Activated CD4-positive, alpha-beta T cell treated with anti-CD3 and anti-CD28 coated beads, Interleukin-10, Interleukin-2, amounts not matched to agents 100 ng/mL and 50 ng/mL, durations not matched to agents 16 hours and 8 hours (primary cell): ENCODE data around the gene GRIK2.

Experiments used
- DNase-seq: peaks from one replicate; pipeline ENCODE4 v3.0.0-alpha.2; 2020

GRIK2 gene

DNA sequence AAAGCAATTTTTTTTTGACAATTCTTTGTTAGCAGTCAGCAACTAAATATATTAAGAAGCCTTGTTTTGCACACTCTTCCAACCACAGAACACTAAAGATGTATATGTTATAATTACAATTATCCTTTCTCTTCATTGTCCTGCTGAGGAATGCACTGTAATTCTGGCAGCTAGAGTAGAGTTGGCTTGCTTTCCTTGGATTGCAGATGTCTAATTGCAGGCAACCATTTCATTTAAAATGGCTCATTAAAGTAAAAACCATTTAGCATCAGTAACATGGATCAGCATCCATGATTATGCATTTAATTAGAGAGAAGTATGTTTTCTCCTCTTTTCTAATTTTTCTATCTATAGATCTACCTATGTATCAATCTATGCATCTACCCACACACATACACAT, 335.4 kb downstream of the GRIK2 start:
- no peak for DNase-seq

GRCh38 chr6:101730954-101731353, 337.4 kb downstream of the GRIK2 start:
- no peak for DNase-seq

DNA sequence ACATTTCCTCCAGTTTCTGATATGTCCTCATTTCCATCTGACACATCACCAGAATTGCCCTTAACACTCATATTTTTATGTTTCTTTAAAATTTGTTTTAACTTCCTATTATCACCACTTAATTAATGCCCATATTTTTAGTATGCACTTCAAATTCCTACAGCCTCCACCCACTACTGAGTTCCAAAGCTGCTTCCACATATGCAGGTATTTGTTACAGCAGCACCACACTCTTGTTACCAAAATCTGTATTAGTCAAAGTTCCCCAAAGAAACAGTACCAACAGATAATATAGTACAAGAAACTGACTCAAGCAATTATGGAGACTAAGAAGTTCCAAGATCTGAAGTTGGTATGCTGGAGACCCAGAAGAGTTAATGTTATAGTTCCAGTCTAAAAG, 340.4 kb downstream of the GRIK2 start:
- no peak for DNase-seq

GRCh38 chr6:101738481-101738880, 345.0 kb downstream of the GRIK2 start:
- DNase-seq: no peak

DNA sequence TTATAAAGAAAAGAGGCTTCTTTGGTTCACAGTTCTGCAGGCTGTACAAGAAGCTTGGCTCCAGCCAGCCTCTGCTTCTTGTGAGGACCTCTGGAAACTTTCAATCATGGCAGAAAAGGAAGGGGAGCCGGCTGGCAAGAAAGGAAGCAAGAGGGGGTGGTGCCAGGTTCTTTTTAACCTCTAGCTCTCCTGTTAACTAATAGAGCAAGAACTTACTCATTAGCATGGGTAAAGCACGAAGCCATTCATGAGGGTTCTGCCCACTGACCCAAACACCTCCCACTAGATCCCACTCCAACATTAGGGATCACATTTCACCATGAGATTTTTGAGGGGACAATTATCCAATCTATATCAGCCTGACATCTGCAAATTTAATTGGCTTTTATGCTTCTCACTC, 347.1 kb downstream of the GRIK2 start:
- DNase-seq: no peak

- DNase-seq: no peak
These were observed 348.1 kb downstream of the GRIK2 start for GRCh38 chr6:101741474-101742171.

- no peak for DNase-seq
These were observed 353.7 kb downstream of the GRIK2 start for GRCh38 chr6:101747160-101747559.

DNA sequence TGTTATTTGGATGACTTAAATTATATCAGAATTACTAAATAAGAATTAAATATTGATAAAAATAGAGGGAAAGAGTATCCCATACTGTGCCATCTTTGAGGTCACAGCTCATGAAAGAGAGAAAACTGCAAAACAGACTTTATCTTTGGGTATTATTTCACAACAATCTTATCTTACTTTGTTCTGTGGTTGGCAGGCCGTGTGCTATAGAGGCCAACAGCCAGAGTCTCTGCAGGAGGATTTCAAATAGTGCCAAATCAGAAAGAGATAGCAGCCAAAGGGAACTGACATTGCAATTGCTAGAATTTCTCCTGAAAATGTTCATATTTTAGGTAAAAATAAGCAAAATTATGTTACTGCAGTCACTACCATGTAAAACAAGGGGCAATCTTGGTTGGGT, 354.2 kb downstream of the GRIK2 start:
- DNase-seq: no peak

DNA sequence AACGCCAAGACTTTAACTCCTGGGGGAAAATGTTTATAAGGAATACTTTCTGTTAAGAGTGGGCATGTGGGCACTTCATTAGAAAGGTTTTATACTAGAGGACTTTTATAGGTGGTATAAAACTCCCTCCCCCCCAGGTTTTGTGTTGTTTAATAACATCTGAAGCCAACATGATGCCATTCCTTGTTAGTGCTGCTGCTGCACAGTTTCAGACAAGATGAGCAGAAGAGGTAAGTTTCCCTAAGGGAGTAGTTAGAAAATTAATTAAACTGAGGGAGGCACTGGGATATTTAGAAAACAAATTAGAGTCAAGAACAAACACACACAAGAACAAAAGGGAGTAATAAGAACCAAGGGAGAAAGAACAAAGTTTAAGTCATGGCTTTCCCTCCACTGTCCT, 362.4 kb downstream of the GRIK2 start:
- DNase-seq: no peak

- DNase-seq: no peak
These were observed 364.9 kb downstream of the GRIK2 start for GRCh38 chr6:101758368-101758767.

GRCh38 chr6:101760843-101761621, 367.5 kb downstream of the GRIK2 start:
- no peak for DNase-seq

GRCh38 chr6:101762851-101763250, 369.3 kb downstream of the GRIK2 start:
- DNase-seq: no peak

- no peak for DNase-seq
These were observed 371.8 kb downstream of the GRIK2 start for GRCh38 chr6:101765281-101765680.

- no peak for DNase-seq
These were observed 376.6 kb downstream of the GRIK2 start for GRCh38 chr6:101770116-101770515.

- DNase-seq: no peak
These were observed 383.4 kb downstream of the GRIK2 start for GRCh38 chr6:101776919-101777350.

- DNase-seq: no peak
These were observed 384.1 kb downstream of the GRIK2 start for GRCh38 chr6:101777646-101778045.

- no peak for DNase-seq
These were observed 385.7 kb downstream of the GRIK2 start for GRCh38 chr6:101779051-101779844.

- no peak for DNase-seq
These were observed 389.8 kb downstream of the GRIK2 start for GRCh38 chr6:101783287-101783686.

GRCh38 chr6:101784094-101784493, 390.6 kb downstream of the GRIK2 start:
- no peak for DNase-seq

DNA sequence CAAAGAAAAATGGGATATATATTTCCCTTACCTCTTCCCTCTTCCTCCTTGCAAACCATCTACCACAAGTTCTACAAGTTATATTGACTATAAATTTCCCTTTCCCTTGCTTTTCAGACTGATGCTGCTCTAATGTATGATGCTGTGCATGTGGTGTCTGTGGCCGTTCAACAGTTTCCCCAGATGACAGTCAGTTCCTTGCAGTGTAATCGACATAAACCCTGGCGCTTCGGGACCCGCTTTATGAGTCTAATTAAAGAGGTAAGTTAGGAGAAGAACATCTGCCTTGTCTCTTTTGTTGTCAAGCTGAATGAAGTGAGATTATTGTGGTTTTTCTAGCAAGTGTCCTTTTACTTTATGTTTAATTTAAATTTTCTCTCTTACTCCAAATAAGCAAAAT, 406.0 kb downstream of the GRIK2 start:
- no peak for DNase-seq

GRCh38 chr6:101800598-101800997, 407.1 kb downstream of the GRIK2 start:
- no peak for DNase-seq

DNA sequence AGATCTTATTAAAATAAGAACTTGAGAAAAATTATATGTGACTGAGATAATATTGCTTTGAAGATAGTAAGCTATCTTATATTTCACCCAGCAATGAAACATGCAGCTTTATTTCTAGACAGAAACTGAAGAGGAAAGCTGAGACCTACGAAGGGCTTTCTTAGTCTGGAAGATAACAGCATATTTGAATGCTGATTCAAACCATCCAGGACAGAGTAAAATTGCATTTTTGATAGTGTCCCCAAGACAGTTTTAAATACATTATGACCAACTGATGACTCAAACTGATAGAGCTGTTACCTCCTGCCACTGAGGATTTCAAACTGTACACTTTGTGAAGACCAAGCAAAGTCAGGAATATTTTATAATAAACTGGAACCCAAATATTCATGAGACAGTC, 409.6 kb downstream of the GRIK2 start:
- no peak for DNase-seq

GRCh38 chr6:101806241-101806640, 412.7 kb downstream of the GRIK2 start:
- no peak for DNase-seq

DNA sequence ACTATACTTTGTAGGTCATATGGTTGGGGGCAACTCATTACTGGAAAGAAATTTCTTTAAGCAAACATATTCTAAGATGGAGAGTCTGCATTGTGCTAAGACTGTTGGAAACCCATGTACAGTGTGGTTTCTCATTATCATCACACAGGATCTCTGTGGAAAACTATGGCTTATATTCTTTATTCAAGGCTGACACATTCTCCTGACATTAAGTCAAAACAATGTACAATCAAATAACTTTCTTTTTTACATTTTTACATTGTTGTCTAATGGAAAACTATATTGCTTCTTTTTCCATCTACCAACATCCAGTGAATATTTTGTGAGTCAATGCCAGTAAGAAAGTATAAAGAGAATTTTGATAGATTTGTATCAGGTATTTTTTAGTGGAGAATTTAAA, 417.6 kb downstream of the GRIK2 start:
- no peak for DNase-seq
